Measurements from ENCODE around the gene CACNA1C.

- TF ChIP-seq MAX (IDR thresholded peaks at IDR 0.05; ENCODE audit: low read depth, low read length) (no peak), CTCF (IDR thresholded peaks at IDR 0.05; ENCODE audit: low read depth, low read length) (no peak), POLR2A (IDR thresholded peaks at IDR 0.05; ENCODE audit: extremely low read depth, insufficient read length) (no peak)
Measured at GRCh38 chr12:2270846-2271245, 218.1 kb downstream of the CACNA1C start.
